ENCODE data around the gene PRKD1.

PRKD1 gene

DNA sequence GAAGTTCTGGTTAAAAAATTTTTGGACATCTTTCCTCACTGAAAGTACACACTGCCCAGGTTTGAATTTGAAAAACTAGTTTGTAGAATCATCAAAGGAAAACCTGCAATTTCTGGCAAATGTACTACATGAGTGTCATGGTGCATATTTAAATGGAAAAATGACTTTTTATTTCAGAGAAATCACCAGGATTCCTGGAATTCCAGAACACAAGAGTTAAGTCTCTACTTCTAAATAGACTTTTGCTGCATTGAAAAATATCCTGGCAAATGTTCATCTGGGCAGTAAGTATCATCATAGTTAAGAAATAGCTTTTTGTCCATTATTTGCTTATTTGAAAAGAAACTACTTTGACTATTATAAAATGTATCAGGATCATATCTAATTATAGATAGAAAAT, 275.1 kb downstream of the PRKD1 start:
- Histone ChIP-seq H3K9me3 (ENCODE audit: low read length) (no peaks in the 10 kb centered on the region), H3K27ac (ENCODE audit: low read depth, low read length, poor library complexity, severe bottlenecking) (no peak overlapping the region), H3K36me3 (ENCODE audit: insufficient read depth, low read length) (no peaks in the 10 kb centered on the region), H3K9me2 (ENCODE audit: low read depth, low read length) (no peaks in the 10 kb centered on the region), H3K4me1 (ENCODE audit: insufficient read depth, low read length, severe bottlenecking) (no peaks in the 10 kb centered on the region), H3K79me2 (ENCODE audit: insufficient read depth, low read length) (no peaks in the 10 kb centered on the region), H4K20me1 (ENCODE audit: insufficient read depth, low read length) (no peaks in the 10 kb centered on the region), H3K9ac (ENCODE audit: low read length) (no peak overlapping the region), H3K4me2 (ENCODE audit: low read length) (no peak overlapping the region), H2AFZ (ENCODE audit: low read length) (no peak overlapping the region), H3F3A (ENCODE audit: insufficient read depth, low read length) (no peaks in the 10 kb centered on the region), H3K4me3 (ENCODE audit: low read depth, low read length, poor library complexity, severe bottlenecking) (no peak overlapping the region), H3K27me3 (ENCODE audit: insufficient read depth, low read length) (no peaks in the 10 kb centered on the region)
- TF ChIP-seq, protein P1, sequence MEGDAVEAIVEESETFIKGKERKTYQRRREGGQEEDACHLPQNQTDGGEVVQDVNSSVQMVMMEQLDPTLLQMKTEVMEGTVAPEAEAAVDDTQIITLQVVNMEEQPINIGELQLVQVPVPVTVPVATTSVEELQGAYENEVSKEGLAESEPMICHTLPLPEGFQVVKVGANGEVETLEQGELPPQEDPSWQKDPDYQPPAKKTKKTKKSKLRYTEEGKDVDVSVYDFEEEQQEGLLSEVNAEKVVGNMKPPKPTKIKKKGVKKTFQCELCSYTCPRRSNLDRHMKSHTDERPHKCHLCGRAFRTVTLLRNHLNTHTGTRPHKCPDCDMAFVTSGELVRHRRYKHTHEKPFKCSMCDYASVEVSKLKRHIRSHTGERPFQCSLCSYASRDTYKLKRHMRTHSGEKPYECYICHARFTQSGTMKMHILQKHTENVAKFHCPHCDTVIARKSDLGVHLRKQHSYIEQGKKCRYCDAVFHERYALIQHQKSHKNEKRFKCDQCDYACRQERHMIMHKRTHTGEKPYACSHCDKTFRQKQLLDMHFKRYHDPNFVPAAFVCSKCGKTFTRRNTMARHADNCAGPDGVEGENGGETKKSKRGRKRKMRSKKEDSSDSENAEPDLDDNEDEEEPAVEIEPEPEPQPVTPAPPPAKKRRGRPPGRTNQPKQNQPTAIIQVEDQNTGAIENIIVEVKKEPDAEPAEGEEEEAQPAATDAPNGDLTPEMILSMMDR (IDR thresholded peaks at IDR 0.05; ENCODE audit: low read length): no peak
- no peak for TF ChIP-seq EZH2 (IDR thresholded peaks at IDR 0.05; ENCODE audit: borderline replicate concordance, low read length)

DNA sequence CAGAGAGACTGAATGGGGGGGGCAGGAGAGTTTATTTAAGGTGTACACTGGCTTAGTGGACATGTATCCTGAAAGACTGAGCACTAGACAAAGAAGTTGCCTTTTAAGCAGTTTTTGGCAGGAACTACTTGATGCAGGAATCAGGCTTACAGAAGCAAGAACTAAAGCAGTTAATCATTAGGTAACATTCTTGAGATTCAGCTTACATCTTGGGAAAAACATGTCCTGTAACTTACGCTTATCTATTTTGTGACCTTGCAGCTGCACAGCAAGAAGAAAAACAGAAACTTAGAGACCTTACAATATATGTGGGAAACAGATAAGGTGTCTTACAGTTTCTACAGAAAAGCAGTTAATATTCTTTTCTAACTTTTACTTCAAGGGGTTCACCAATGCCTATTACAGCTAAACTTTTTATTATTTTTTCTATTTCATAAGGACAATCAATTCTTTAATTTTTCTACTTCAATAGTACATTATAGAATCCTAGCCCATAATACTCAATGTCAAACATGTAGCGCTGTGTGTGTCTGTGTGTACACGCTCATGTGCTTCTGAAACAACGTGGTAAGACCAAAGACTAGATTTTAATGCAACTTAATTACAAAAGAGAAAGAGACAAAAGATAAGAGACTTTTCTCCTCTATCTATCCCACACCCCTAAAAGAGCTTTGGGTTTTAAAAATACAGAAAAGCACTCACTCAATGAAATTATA, 276.9 kb downstream of the PRKD1 start:
- Histone ChIP-seq H4K20me1 (ENCODE audit: insufficient read depth, low read length) (no peaks in the 10 kb centered on the region), H3K27me3 (ENCODE audit: insufficient read depth, low read length) (no peaks in the 10 kb centered on the region), H3K4me1 (ENCODE audit: insufficient read depth, low read length, severe bottlenecking) (no peaks in the 10 kb centered on the region), H3K4me2 (ENCODE audit: low read length) (no peak overlapping the region), H3K4me3 (ENCODE audit: low read depth, low read length, poor library complexity, severe bottlenecking) (no peak overlapping the region), H3K79me2 (ENCODE audit: insufficient read depth, low read length) (no peaks in the 10 kb centered on the region), H2AFZ (ENCODE audit: low read length) (no peak overlapping the region), H3K9ac (ENCODE audit: low read length) (no peak overlapping the region), H3K9me3 (ENCODE audit: low read length) (no peaks in the 10 kb centered on the region), H3K9me2 (ENCODE audit: low read depth, low read length) (no peaks in the 10 kb centered on the region), H3F3A (ENCODE audit: insufficient read depth, low read length) (no peaks in the 10 kb centered on the region), H3K27ac (ENCODE audit: low read depth, low read length, poor library complexity, severe bottlenecking) (no peak overlapping the region), H3K36me3 (ENCODE audit: insufficient read depth, low read length) (no peaks in the 10 kb centered on the region)
- TF ChIP-seq EZH2 (IDR thresholded peaks at IDR 0.05; ENCODE audit: borderline replicate concordance, low read length): no peak

GRCh38 chr14:29649170-29649569, 278.5 kb downstream of the PRKD1 start:
- Histone ChIP-seq H2AFZ (ENCODE audit: low read length) (no peak overlapping the region), H3K27me3 (ENCODE audit: insufficient read depth, low read length) (no peaks in the 10 kb centered on the region), H4K20me1 (ENCODE audit: insufficient read depth, low read length) (no peaks in the 10 kb centered on the region), H3K9me3 (ENCODE audit: low read length) (no peaks in the 10 kb centered on the region), H3F3A (ENCODE audit: insufficient read depth, low read length) (no peaks in the 10 kb centered on the region), H3K9me2 (ENCODE audit: low read depth, low read length) (no peaks in the 10 kb centered on the region), H3K27ac (ENCODE audit: low read depth, low read length, poor library complexity, severe bottlenecking) (no peak overlapping the region), H3K9ac (ENCODE audit: low read length) (no peak overlapping the region), H3K4me1 (ENCODE audit: insufficient read depth, low read length, severe bottlenecking) (no peaks in the 10 kb centered on the region), H3K4me3 (ENCODE audit: low read depth, low read length, poor library complexity, severe bottlenecking) (no peak overlapping the region), H3K36me3 (ENCODE audit: insufficient read depth, low read length) (no peaks in the 10 kb centered on the region), H3K4me2 (ENCODE audit: low read length) (no peak overlapping the region), H3K79me2 (ENCODE audit: insufficient read depth, low read length) (no peaks in the 10 kb centered on the region)
- TF ChIP-seq EZH2 (IDR thresholded peaks at IDR 0.05; ENCODE audit: borderline replicate concordance, low read length): no peak
- TF ChIP-seq, protein P1 (IDR thresholded peaks at IDR 0.05; ENCODE audit: low read length): no peak

- H3K27ac ChIP-seq (ENCODE audit: low read depth, low read length, poor library complexity, severe bottlenecking): no peak overlapping the region
- H4K20me1 ChIP-seq (ENCODE audit: insufficient read depth, low read length): no peaks in the 10 kb centered on the region
- H3K36me3 ChIP-seq (ENCODE audit: insufficient read depth, low read length): no peaks in the 10 kb centered on the region
- no peak overlapping the region for H2AFZ ChIP-seq (ENCODE audit: low read length)
- TF ChIP-seq EZH2 (IDR thresholded peaks at IDR 0.05; ENCODE audit: borderline replicate concordance, low read length): no peak
- TF ChIP-seq, protein P1 (IDR thresholded peaks at IDR 0.05; ENCODE audit: low read length): no peak
- H3K4me2 ChIP-seq (ENCODE audit: low read length): no peak overlapping the region
- H3K27me3 ChIP-seq (ENCODE audit: insufficient read depth, low read length): no peaks in the 10 kb centered on the region
- H3K9me2 ChIP-seq (ENCODE audit: low read depth, low read length): no peaks in the 10 kb centered on the region
- H3K4me1 ChIP-seq (ENCODE audit: insufficient read depth, low read length, severe bottlenecking): no peaks in the 10 kb centered on the region
- H3K79me2 ChIP-seq (ENCODE audit: insufficient read depth, low read length): no peaks in the 10 kb centered on the region
- no peaks in the 10 kb centered on the region for H3F3A ChIP-seq (ENCODE audit: insufficient read depth, low read length)
- no peaks in the 10 kb centered on the region for H3K9me3 ChIP-seq (ENCODE audit: low read length)
- no peak overlapping the region for H3K9ac ChIP-seq (ENCODE audit: low read length)
- H3K4me3 ChIP-seq (ENCODE audit: low read depth, low read length, poor library complexity, severe bottlenecking): no peak overlapping the region
Measured at GRCh38 chr14:29648045-29648444, 279.6 kb downstream of the PRKD1 start.
